VCaP (cell line): ENCODE results near the gene TTYH2.

ENCODE experiments used
- H3K27ac ChIP-seq: fragments of 450-650 bp; 2 replicates; pipeline ENCODE4 v1.5.1; 2017
- CTCF ChIP-seq: fragments of 450-650 bp; conservative IDR thresholded peaks from 2 replicates; pipeline ENCODE4 v1.5.1; 2017; ENCODE audit warnings: mild to moderate bottlenecking, moderate library complexity

Gene TTYH2

DNA sequence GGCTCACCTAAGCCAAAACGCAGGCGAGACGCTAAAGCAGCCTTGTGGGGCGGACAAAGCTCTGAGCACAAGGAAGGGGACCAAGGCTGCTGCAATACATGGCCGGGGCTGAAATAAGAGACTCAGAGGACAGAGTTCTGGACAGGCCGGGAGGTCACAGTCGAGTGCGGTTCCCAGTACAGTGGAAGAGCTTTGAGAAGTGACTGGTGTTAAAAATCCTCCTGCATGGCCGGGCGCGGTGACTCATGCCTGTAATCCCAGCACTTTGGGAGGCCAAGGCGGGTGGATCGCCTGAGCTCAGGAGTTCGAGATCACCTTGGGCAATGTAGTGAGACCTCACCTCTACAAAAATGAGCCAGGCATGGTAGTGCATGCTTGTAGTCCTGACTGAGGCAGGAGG lies 10.5 kb downstream of the TTYH2 start:
- TF ChIP-seq CTCF = no peak
- no peak overlapping the region for H3K27ac ChIP-seq

DNA sequence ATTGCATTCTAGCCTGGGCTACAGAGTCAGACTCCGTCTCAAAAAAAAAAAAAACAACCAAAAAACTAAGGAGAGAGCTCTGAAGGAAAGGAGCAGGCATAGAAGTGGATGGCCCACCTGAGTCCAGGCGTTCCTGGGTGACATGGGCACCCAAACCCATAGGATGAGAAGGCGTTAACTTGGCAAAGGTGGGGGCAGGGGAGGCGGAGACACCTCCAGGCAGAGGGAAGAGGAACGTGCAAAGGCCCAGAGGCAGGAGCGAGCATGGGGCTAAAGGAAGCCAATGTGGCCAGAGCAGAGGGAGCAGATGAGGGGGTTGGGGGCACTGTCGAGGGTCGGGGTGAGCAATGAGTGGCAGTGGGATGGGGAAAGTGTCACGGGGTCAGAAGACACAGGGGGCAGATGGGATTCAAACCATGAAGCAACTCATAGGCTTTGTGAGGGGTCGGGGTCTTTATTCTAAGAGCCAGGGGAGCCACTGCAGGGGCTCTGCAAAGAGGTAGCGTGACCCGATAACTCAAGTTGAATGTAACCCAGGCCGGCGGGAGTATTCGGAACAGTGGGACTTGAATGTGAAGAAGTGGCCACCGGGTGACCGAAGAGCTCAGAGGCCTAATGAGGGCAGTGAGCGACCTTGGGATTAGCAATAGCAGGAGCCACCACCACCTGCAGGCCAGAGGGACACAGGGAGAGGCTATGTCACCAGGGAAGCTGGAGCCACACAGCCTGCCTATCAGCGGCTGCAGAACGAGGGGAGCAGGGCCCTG lies 11.8 kb downstream of the TTYH2 start:
- no peak for TF ChIP-seq CTCF
- no peak overlapping the region for H3K27ac ChIP-seq

GRCh38 chr17:74226252-74226651 lies 12.9 kb downstream of the TTYH2 start:
- no peak overlapping the region for H3K27ac ChIP-seq
- no peak for TF ChIP-seq CTCF

GRCh38 chr17:74227271-74228080 lies 14.1 kb downstream of the TTYH2 start:
- H3K27ac ChIP-seq = no peak overlapping the region
- no peak for TF ChIP-seq CTCF

DNA sequence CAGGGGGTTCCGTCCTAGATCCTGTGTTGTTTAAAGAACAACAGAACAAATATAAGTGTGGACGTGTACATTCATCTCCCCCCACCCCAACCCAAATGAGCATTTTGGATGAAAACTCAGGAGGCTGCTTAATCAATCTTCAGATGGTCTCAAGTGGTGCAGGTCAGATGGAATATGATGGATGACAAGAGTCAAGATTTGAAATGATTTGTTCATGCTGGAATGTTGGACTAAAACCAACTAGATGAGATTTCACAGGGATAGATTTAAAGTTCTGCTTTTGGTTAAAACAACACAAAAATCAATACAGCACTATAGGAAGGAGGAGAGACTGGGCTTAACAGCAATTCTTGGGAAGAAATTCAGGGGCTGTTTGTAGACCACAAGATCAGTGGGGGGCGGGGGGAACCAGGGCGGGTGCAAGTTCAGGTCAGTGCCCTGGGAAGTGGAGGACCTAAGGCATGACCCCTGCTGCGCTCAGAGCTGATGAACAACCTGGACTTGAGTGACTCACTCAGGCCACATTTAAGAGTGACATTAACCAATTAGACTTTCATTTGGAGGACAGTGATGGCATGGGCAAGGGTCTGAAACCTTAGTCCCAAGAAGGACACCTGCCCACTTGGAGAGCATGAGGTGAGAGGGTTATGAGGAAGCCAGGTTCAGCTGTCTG lies 15.1 kb downstream of the TTYH2 start:
- H3K27ac ChIP-seq = no peak overlapping the region
- TF ChIP-seq CTCF = no peak

DNA sequence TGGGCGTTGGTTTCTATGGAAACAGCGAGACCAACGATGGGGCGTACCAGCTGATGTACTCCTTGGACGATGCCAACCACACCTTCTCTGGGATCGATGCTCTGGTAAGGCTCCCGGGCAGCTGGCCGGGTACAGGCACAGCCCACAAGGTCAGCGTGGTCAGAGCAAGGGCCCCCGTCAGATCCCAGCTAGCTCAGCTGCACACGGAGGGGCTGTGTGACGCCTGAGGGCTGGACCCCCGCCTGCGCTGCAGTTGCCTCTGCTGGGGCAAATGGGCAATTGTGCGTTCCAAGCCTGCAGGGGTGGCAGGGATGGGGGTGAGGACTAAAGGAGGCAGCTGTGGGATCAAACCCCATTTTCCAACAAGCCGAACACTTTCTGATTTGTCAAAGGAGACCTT lies 17.5 kb downstream of the TTYH2 start:
- TF ChIP-seq CTCF = no peak
- H3K27ac ChIP-seq = no peak overlapping the region
